ENCODE data around the gene ACAD8. TPM values are rescaled to one million over a fixed set of nuclear protein-coding genes. Genes with fewer than 3 reads are reported as not detected.

The ACAD8 gene
- total and polyA plus RNA-seq, 2 of the 4 experiments (the other 2 are of a cell fraction) = 11.1 to 21.2 TPM

DNA sequence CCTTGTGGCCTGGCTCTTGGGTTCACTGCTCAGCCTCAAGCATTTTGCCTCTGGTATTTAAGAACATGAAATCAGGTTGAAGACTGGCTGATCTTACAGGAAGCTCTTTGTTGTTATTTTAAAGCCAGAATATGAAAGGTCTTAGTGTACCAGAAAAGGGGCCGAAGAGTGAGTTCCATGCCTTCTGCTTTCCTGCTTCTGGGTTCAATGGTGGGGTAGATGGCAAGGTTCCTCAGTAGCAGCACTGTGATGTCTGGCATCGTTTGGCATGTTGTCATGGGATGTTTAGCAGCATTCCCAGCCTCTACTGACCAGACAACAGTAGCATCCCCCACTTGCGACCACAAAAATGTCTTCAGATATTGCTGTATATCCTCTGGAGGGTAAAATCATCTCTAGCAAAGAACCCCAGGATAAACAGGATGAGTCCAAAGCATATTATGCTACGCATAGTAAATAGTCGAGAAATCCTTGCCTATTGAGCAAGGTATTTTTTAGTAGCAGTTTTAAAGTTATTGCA is 26.5 kb upstream of the ACAD8 start:
- H4K8ac ChIP-seq (ENCODE audit: low read depth in 2 of 2, low read length in 2 of 2) = no peak overlapping the region
- H3K27ac ChIP-seq (ENCODE audit: insufficient read depth, low read length) = no peak overlapping the region
- H3K4me1 ChIP-seq (ENCODE audit: control insufficient read depth, insufficient read depth, low read length) = peaks cover 3% of the 10 kb centered on the region; the same call in 1 of the 2 replicates
- H3K9me1 ChIP-seq (ENCODE audit: insufficient read depth, low read length) = peaks cover 18% of the 10 kb centered on the region
- H3K56ac ChIP-seq (ENCODE audit: extremely low read depth, insufficient read depth, low read length) = no peak overlapping the region
- no peak overlapping the region for H2BK120ac ChIP-seq (ENCODE audit: low read depth, low read length)
- no peak overlapping the region for H4K5ac ChIP-seq (ENCODE audit: low read depth, low read length)
- H4K20me1 ChIP-seq (ENCODE audit: insufficient read depth, low read length) = peaks cover 31% of the 10 kb centered on the region
- intact Hi-C loops (cut with micrococcal nuclease) (loop anchor here (10.0 kb wide), 2 partner anchors 182 to 302 kb away; no protein-coding TSS in a partner anchor), in situ Hi-C loops (cut with MboI; ENCODE audit: low sequenced_read_pairs) (no loop called here), dilution Hi-C loops (cut with HindIII; ENCODE audit: low sequenced_read_pairs, unreplicated experiment) (no loop called here)
- peaks cover 2% of the 10 kb centered on the region; the same call in 1 of the 2 replicates for H3K36me3 ChIP-seq (ENCODE audit: control insufficient read depth, insufficient read depth, low read length)
- H2BK15ac ChIP-seq (ENCODE audit: low read depth, low read length) = no peak overlapping the region
- H2BK5ac ChIP-seq (ENCODE audit: low read depth, low read length, poor library complexity, severe bottlenecking) = no peak overlapping the region
- H2AFZ ChIP-seq (replicated peaks; ENCODE audit: low read length, poor library complexity) = no peak overlapping the region
- H3K79me1 ChIP-seq (ENCODE audit: low read depth in 1 of 2, low read length in 2 of 2) = peaks cover 20 to 64% of the 10 kb centered on the region in 2 experiments
- ChIA-PET POLR2A (ENCODE audit: unreplicated experiment) (no interaction called here), CTCF (no interaction called here)
- H2AK9ac ChIP-seq (replicated peaks; ENCODE audit: low read depth, low read length, poor library complexity) = no peak overlapping the region
- no peak overlapping the region for H3K9ac ChIP-seq (ENCODE audit: low read depth, low read length)
- H3K27me3 ChIP-seq (ENCODE audit: control insufficient read depth, insufficient read depth, low read length) = no peaks in the 10 kb centered on the region
- H2AK5ac ChIP-seq (ENCODE audit: low read depth, low read length) = no peak overlapping the region
- peak; percentile 3 for DNase-seq
- no peak overlapping the region for H3K18ac ChIP-seq (ENCODE audit: low read depth, low read length)
- ATAC-seq (ENCODE audit: low read depth) = no peak
- peak overlapping the region; percentile 10; the same call in 1 of the 2 replicates for H3K4me2 ChIP-seq (ENCODE audit: low read depth, low read length)
- no peak overlapping the region for H3K23ac ChIP-seq (ENCODE audit: low read depth, low read length)
- no peak overlapping the region for H4K91ac ChIP-seq (ENCODE audit: insufficient read depth, low read depth, low read length)
- no peak for TF ChIP-seq CHD1 (IDR thresholded peaks at IDR 0.05; ENCODE audit: low read depth, low read length)
- TF ChIP-seq BHLHE40 (IDR thresholded peaks at IDR 0.05; ENCODE audit: low read depth, low read length) = no peak
- TF ChIP-seq, protein P1, sequence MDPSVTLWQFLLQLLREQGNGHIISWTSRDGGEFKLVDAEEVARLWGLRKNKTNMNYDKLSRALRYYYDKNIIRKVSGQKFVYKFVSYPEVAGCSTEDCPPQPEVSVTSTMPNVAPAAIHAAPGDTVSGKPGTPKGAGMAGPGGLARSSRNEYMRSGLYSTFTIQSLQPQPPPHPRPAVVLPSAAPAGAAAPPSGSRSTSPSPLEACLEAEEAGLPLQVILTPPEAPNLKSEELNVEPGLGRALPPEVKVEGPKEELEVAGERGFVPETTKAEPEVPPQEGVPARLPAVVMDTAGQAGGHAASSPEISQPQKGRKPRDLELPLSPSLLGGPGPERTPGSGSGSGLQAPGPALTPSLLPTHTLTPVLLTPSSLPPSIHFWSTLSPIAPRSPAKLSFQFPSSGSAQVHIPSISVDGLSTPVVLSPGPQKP (IDR thresholded peaks at IDR 0.05; ENCODE audit: borderline replicate concordance, low read depth, low read length) = no peak
- TF ChIP-seq POLR2A (IDR thresholded peaks at IDR 0.05; ENCODE audit: low read depth, low read length) = no peak
- TF ChIP-seq MAFK (IDR thresholded peaks at IDR 0.05; ENCODE audit: low read depth, low read length) = no peak
- TF ChIP-seq RAD21 (IDR thresholded peaks at IDR 0.05; ENCODE audit: low read length) = no peak
- no peak for TF ChIP-seq MXI1 (IDR thresholded peaks at IDR 0.05; ENCODE audit: borderline replicate concordance, low read depth, low read length)
- TF ChIP-seq SMC3 (IDR thresholded peaks at IDR 0.05; ENCODE audit: low read depth, low read length) = no peak
- TF ChIP-seq, protein P2, sequence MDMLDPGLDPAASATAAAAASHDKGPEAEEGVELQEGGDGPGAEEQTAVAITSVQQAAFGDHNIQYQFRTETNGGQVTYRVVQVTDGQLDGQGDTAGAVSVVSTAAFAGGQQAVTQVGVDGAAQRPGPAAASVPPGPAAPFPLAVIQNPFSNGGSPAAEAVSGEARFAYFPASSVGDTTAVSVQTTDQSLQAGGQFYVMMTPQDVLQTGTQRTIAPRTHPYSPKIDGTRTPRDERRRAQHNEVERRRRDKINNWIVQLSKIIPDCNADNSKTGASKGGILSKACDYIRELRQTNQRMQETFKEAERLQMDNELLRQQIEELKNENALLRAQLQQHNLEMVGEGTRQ (IDR thresholded peaks at IDR 0.05; ENCODE audit: low read depth, low read length) = no peak
- TF ChIP-seq FOS (IDR thresholded peaks at IDR 0.05; ENCODE audit: low read depth, low read length) = no peak
- TF ChIP-seq NFE2L2 (IDR thresholded peaks at IDR 0.05; ENCODE audit: low read depth, low read length) = no peak
- no peak for TF ChIP-seq RCOR1 (IDR thresholded peaks at IDR 0.05; ENCODE audit: insufficient replicate concordance, low read length)
- TF ChIP-seq RFX5 (IDR thresholded peaks at IDR 0.05; ENCODE audit: low read depth, low read length) = no peak
- no peak for TF ChIP-seq MAZ (IDR thresholded peaks at IDR 0.05; ENCODE audit: borderline replicate concordance, low read depth, low read length)
- no peak for TF ChIP-seq CEBPB (IDR thresholded peaks at IDR 0.05; ENCODE audit: low read depth, low read length)
- TF ChIP-seq CTCF (conservative IDR thresholded peaks at IDR 0.05; ENCODE audit: low read depth, low read length) = no peak
- H3K4ac ChIP-seq (ENCODE audit: low read depth, low read length) = no peak overlapping the region
- no peak overlapping the region for H3K14ac ChIP-seq (replicated peaks; ENCODE audit: low read depth, low read length)
- H2BK20ac ChIP-seq (ENCODE audit: low read depth, low read length) = no peak overlapping the region
- H3K9me3 ChIP-seq (ENCODE audit: control insufficient read depth, insufficient read depth, low read length) = no peaks in the 10 kb centered on the region
- no TSS peak for BruUV-seq (replicated peaks)
- 80% methylated on average over 1 of the region's 5 CpGs; no CpG with 5 or more reads in 1 of the 2 experiments for WGBS, 2 experiments (ENCODE audit: extremely low coverage in 2 of 2, insufficient read length in 1 of 2)
- H3K4me3 ChIP-seq (ENCODE audit: insufficient read depth, low read depth, low read length) = no peak overlapping the region

Measured in IMR-90 (cell line).